C4-2B (cell line): ENCODE measurements around the gene PPP3R2.

Experiments used
- CTCF ChIP-seq: fragments of 450-650 bp; conservative IDR thresholded peaks from 2 replicates; pipeline ENCODE4 v1.5.1; 2017; ENCODE audit warnings: mild to moderate bottlenecking
- ZFX ChIP-seq: fragments of 450-650 bp; IDR thresholded peaks from 2 replicates; pipeline ENCODE4 v1.6.1; 2017

DNA sequence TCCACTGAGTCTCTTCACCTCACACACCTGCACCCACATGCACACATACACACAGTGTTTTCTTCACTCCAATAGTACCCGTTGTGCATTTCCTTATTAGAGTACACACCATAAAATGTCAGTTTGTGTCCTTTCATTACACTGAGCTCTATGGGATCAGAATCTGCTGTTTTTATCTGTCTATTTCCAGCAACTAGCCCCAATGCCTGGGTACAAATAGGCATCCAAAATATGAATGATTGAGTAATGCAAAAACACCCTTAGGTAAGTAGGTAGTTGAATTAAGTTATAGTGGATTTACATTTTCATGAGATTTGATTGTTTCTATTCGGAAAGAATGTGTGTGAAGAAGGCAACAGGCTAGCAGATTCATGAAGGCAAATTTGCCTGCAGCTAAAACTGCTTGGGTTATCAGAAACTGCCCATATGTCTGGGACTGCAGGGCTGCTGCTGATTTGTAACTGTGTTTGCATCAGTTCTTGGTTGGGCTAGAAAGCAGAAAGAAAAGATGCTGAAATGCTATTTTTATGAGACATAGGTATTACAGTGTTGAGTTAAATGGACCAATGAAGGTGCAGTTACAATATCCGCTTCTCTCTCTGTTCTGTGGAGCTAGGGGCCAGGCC is 26.9 kb downstream of the PPP3R2 start:
- TF ChIP-seq CTCF: no peak
- TF ChIP-seq ZFX: no peak
